IMR-90 (cell line): ENCODE measurements around the gene RPS6KL1. TPM values are rescaled to one million over a fixed set of nuclear protein-coding genes. Genes with fewer than 3 reads are reported as not detected.

Source experiments
- ATAC-seq: fragments of 200-7000 bp; cut with Tn5 transposase; 2 replicates; pipeline ENCODE4 v1.9.1; 2020; ENCODE audit warnings: low read depth, mild to moderate bottlenecking, moderate library complexity
- BruUV-seq: library from RNA; stranded (reverse); fragments of 400-500 nt; replicated peaks from 2 replicates; lab custom pipeline; 2021; lab: Mats Ljungman, UMichigan
- CTCF ChIA-PET: fragments of 300-600 bp; formaldehyde crosslinking; extraction: SDS; loops from one replicate; lab custom pipeline; 2021; ENCODE audit warnings: antibody characterized with exemption; lab: Yijun Ruan, JAX
- POLR2A ChIA-PET: fragments of 300-600 bp; sonication (Branson Sonifier 250); formaldehyde crosslinking; loops from one replicate; lab custom pipeline; 2022; ENCODE audit warnings: antibody characterized with exemption; ENCODE audit not compliant: unreplicated experiment; lab: Charles Lee
- DNase-seq: peaks from one replicate; pipeline ENCODE4 v3.0.0; 2013
- H2AFZ ChIP-seq: replicated peaks from 2 replicates; pipeline ENCODE3; 2013; ENCODE audit warnings: low read length, mild to moderate bottlenecking; ENCODE audit not compliant: poor library complexity
- H2AK5ac ChIP-seq: 2 replicates; pipeline ENCODE4 v1.6.1; 2013; ENCODE audit warnings: low read depth, low read length, inconsistent platforms
- H2AK9ac ChIP-seq: replicated peaks from 2 replicates; pipeline ENCODE3; 2013; ENCODE audit warnings: mild to moderate bottlenecking, low read depth, low read length, moderate library complexity; ENCODE audit not compliant: poor library complexity
- H2BK120ac ChIP-seq: 2 replicates; pipeline ENCODE4 v1.6.1; 2013; ENCODE audit warnings: low read depth, low read length, inconsistent platforms
- H2BK15ac ChIP-seq: 3 replicates; pipeline ENCODE4 v1.6.1; 2013; ENCODE audit warnings: low read depth, low read length, inconsistent platforms
- H2BK20ac ChIP-seq: 2 replicates; pipeline ENCODE4 v1.6.1; 2013; ENCODE audit warnings: low read depth, mild to moderate bottlenecking, inconsistent platforms, low read length, moderate library complexity
- H2BK5ac ChIP-seq: 2 replicates; pipeline ENCODE4 v1.6.1; 2013; ENCODE audit warnings: mild to moderate bottlenecking, low read depth, low read length, inconsistent platforms; ENCODE audit not compliant: poor library complexity, severe bottlenecking
- H3K14ac ChIP-seq: replicated peaks from 2 replicates; pipeline ENCODE4 v1.6.1; 2013; ENCODE audit warnings: low read depth, low read length, inconsistent platforms
- H3K18ac ChIP-seq: 2 replicates; pipeline ENCODE4 v1.6.1; 2013; ENCODE audit warnings: low read depth, low read length, control low read depth
- H3K23ac ChIP-seq: 2 replicates; pipeline ENCODE4 v1.6.1; 2013; ENCODE audit warnings: low read depth, low read length, inconsistent platforms
- H3K27ac ChIP-seq: 2 replicates; pipeline ENCODE4 v1.5.1; 2013; ENCODE audit warnings: mild to moderate bottlenecking, control low read depth, low read length; ENCODE audit not compliant: insufficient read depth
- H3K27me3 ChIP-seq: 2 replicates; pipeline ENCODE4 v1.6.1; 2013; ENCODE audit warnings: low read length; ENCODE audit not compliant: control insufficient read depth, insufficient read depth
- H3K36me3 ChIP-seq: 2 replicates; pipeline ENCODE4 v1.6.1; 2013; ENCODE audit warnings: low read length, mixed read lengths; ENCODE audit not compliant: control insufficient read depth, insufficient read depth
- H3K4ac ChIP-seq: 2 replicates; pipeline ENCODE4 v1.6.1; 2013; ENCODE audit warnings: low read depth, low read length, inconsistent platforms
- H3K4me1 ChIP-seq: 2 replicates; pipeline ENCODE4 v1.6.1; 2013; ENCODE audit warnings: low read length, mixed read lengths; ENCODE audit not compliant: control insufficient read depth, insufficient read depth
- H3K4me2 ChIP-seq: 2 replicates; pipeline ENCODE4 v1.6.1; 2013; ENCODE audit warnings: low read depth, mild to moderate bottlenecking, control low read depth, low read length, moderate library complexity
- H3K4me3 ChIP-seq: 2 replicates; pipeline ENCODE4 v1.5.1; 2013; ENCODE audit warnings: low read depth, mild to moderate bottlenecking, control low read depth, low read length, moderate library complexity; ENCODE audit not compliant: insufficient read depth
- H3K56ac ChIP-seq: 2 replicates; pipeline ENCODE4 v1.6.1; 2013; ENCODE audit warnings: low read length, inconsistent platforms; ENCODE audit not compliant: insufficient read depth; ENCODE audit errors: extremely low read depth
- H3K79me1 ChIP-seq, 2 experiments: 2 replicates each; pipeline ENCODE4 v1.6.1; 2013; ENCODE audit warnings: low read length in 2 of 2, inconsistent platforms in 1 of 2, low read depth in 1 of 2
- H3K9ac ChIP-seq: 2 replicates; pipeline ENCODE4 v1.6.1; 2013; ENCODE audit warnings: low read depth, low read length, control low read depth
- H3K9me1 ChIP-seq: 2 replicates; pipeline ENCODE4 v1.6.1; 2013; ENCODE audit warnings: low read length, inconsistent platforms; ENCODE audit not compliant: insufficient read depth
- H3K9me3 ChIP-seq: 2 replicates; pipeline ENCODE4 v1.6.1; 2013; ENCODE audit warnings: low read length; ENCODE audit not compliant: control insufficient read depth, insufficient read depth
- H4K20me1 ChIP-seq: 2 replicates; pipeline ENCODE4 v1.6.1; 2013; ENCODE audit warnings: low read length, inconsistent platforms; ENCODE audit not compliant: insufficient read depth
- H4K5ac ChIP-seq: 2 replicates; pipeline ENCODE4 v1.6.1; 2013; ENCODE audit warnings: mild to moderate bottlenecking, low read depth, low read length, control low read depth
- H4K8ac ChIP-seq, 2 experiments: 2 replicates each; pipeline ENCODE4 v1.6.1; 2013; ENCODE audit warnings: low read depth in 2 of 2, low read length in 2 of 2, control low read depth in 1 of 2, inconsistent platforms in 1 of 2
- H4K91ac ChIP-seq: 2 replicates; pipeline ENCODE4 v1.6.1; 2013; ENCODE audit warnings: low read depth, low read length, inconsistent platforms; ENCODE audit not compliant: insufficient read depth
- BHLHE40 ChIP-seq: fragments of 150-350 bp; IDR thresholded peaks from 2 replicates; pipeline ENCODE4 v1.6.1; 2016; ENCODE audit warnings: mild to moderate bottlenecking, low read depth, low read length
- CEBPB ChIP-seq: IDR thresholded peaks from 2 replicates; pipeline ENCODE4 v1.6.1; 2012; ENCODE audit warnings: low read depth, low read length, improper control_type of control experiment
- CHD1 ChIP-seq: IDR thresholded peaks from 2 replicates; pipeline ENCODE4 v1.6.1; 2012; ENCODE audit warnings: low read depth, low read length, improper control_type of control experiment
- FOS ChIP-seq: fragments of 150-350 bp; IDR thresholded peaks from 2 replicates; pipeline ENCODE4 v1.6.1; 2016; ENCODE audit warnings: low read depth, low read length
- MAFK ChIP-seq: IDR thresholded peaks from 2 replicates; pipeline ENCODE4 v1.6.1; 2012; ENCODE audit warnings: low read depth, low read length, improper control_type of control experiment
- MAZ ChIP-seq: IDR thresholded peaks from 2 replicates; pipeline ENCODE4 v1.6.1; 2012; ENCODE audit warnings: low read depth, mild to moderate bottlenecking, low read length, improper control_type of control experiment, moderate library complexity, borderline replicate concordance
- MXI1 ChIP-seq: IDR thresholded peaks from 2 replicates; pipeline ENCODE4 v1.6.1; 2012; ENCODE audit warnings: low read depth, mild to moderate bottlenecking, low read length, moderate library complexity, borderline replicate concordance
- NFE2L2 ChIP-seq: fragments of 150-350 bp; IDR thresholded peaks from 2 replicates; pipeline ENCODE4 v1.6.1; 2016; ENCODE audit warnings: low read depth, mild to moderate bottlenecking, low read length
- POLR2A ChIP-seq: IDR thresholded peaks from 2 replicates; pipeline ENCODE4 v1.6.1; 2012; ENCODE audit warnings: mild to moderate bottlenecking, low read depth, low read length
- RAD21 ChIP-seq: IDR thresholded peaks from 2 replicates; pipeline ENCODE4 v1.6.1; 2012; ENCODE audit warnings: low read length, improper control_type of control experiment
- RCOR1 ChIP-seq: IDR thresholded peaks from 2 replicates; pipeline ENCODE4 v1.6.1; 2012; ENCODE audit warnings: mild to moderate bottlenecking, low read length, improper control_type of control experiment; ENCODE audit not compliant: insufficient replicate concordance
- RFX5 ChIP-seq: IDR thresholded peaks from 2 replicates; pipeline ENCODE4 v1.8.0; 2012; ENCODE audit warnings: low read depth, mild to moderate bottlenecking, low read length, moderate library complexity
- SMC3 ChIP-seq: fragments of 150-350 bp; IDR thresholded peaks from 2 replicates; pipeline ENCODE4 v1.6.1; 2016; ENCODE audit warnings: low read depth, mild to moderate bottlenecking, antibody characterized with exemption, low read length, moderate library complexity
- whole genome bisulfite sequencing, 2 experiments: methylation state at CpG; one replicate each; pipeline versions ENCODE4 v1.1.5 to v1.1.7; 2013; ENCODE audit warnings: missing lambda C conversion rate in 2 of 2; ENCODE audit not compliant: insufficient read length in 1 of 2; ENCODE audit errors: extremely low coverage in 2 of 2; 5-methylcytosine and 5-hydroxymethylcytosine counted together
- dilution Hi-C: fragments of 300-500 bp; cut with HindIII; formaldehyde crosslinking; loops from one replicate; pipeline ENCODE4 v1.14.3; 2018; ENCODE audit warnings: low sequenced_read_pairs; ENCODE audit not compliant: unreplicated experiment
- in situ Hi-C: fragments of 300-500 bp; cut with MboI; formaldehyde crosslinking; loops from 3 replicates; pipeline ENCODE4 v1.14.3; 2019; ENCODE audit warnings: low sequenced_read_pairs, inconsistent platforms, mixed read lengths
- intact Hi-C: fragments of 100-400 bp; cut with micrococcal nuclease; formaldehyde crosslinking; loops from 2 replicates; pipeline ENCODE4 v1.10.0; 2022
- polyA plus RNA-seq, 3 experiments: library from polyadenylated mRNA; depleted of rRNA; stranded (reverse); fragments of >200 nt; gene quantifications; 2 replicates each; pipeline ENCODE4 v1.2.3, GENCODE V29; 2012; ENCODE audit warnings: low replicate concordance in 1 of 3
- total RNA-seq: library from RNA; depleted of rRNA; stranded (reverse); fragments of >200 nt; gene quantifications from 2 replicates; pipeline ENCODE4 v1.2.3, GENCODE V29; 2012
- TF ChIP-seq, protein P1 (sequence below): conservative IDR thresholded peaks from 2 replicates; pipeline ENCODE4 v1.5.1; 2012; ENCODE audit warnings: mild to moderate bottlenecking, low read depth, low read length, improper control_type of control experiment
- TF ChIP-seq, protein P2 (sequence below): fragments of 150-350 bp; IDR thresholded peaks from 2 replicates; pipeline ENCODE4 v1.6.1; 2017; ENCODE audit warnings: mild to moderate bottlenecking, antibody characterized with exemption, low read length, low read depth
- TF ChIP-seq, protein P3 (sequence below): fragments of 150-350 bp; IDR thresholded peaks from 2 replicates; pipeline ENCODE4 v1.6.1; 2016; ENCODE audit warnings: low read depth, mild to moderate bottlenecking, low read length, moderate library complexity, borderline replicate concordance

Gene RPS6KL1
- total and polyA plus RNA-seq, 2 of the 4 experiments (the other 2 are of a cell fraction) = 0.72 to 1.7 TPM

DNA sequence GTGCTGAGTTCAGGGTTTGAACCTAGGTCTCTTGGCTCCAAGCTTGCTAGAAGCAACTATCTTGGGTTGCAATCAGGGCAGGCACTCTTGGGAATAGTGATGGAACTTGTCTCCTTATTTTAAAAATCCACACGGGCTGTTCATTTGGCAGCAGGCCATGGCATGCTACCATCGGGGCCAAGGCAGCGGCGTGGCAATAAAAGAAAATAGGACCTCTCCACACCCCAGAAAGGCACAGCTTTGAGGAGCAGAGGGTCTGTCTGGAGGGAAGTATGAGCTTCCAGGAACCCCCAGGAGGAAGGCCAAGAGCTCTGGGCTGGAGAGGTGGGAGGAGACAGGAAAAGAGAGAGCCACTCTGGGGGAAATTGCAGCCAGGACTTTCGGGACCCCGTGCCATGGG, 15.3 kb downstream of the RPS6KL1 start:
- ChIA-PET CTCF (interaction anchor here (1.1 to 2.0 kb wide), 2 partner anchors 46 to 181 kb away, joined by 3 to 6 read pairs; no protein-coding TSS in a partner anchor), POLR2A (interaction anchor here (0.6 kb wide), 1 partner anchor 214 kb away, joined by 6 read pairs; no protein-coding TSS in a partner anchor)
- dilution Hi-C loops (no loop called here), intact Hi-C loops (no loop called here), in situ Hi-C loops (no loop called here)
- no CpG with 5 or more reads among the region's 6 CpGs for WGBS, 2 experiments
- H2AK9ac ChIP-seq = no peak overlapping the region
- no peak overlapping the region for H2BK5ac ChIP-seq
- BruUV-seq = no TSS peak
- no peak overlapping the region for H3K27ac ChIP-seq
- H3K9ac ChIP-seq = no peak overlapping the region
- peaks cover 11% of the 10 kb centered on the region for H3K36me3 ChIP-seq
- no peak overlapping the region for H2BK15ac ChIP-seq
- peaks cover 3% of the 10 kb centered on the region; the same call in 1 of the 2 replicates for H3K9me1 ChIP-seq
- no peaks in the 10 kb centered on the region for H3K27me3 ChIP-seq
- H4K5ac ChIP-seq = no peak overlapping the region
- H3K4me3 ChIP-seq = no peak overlapping the region
- H4K8ac ChIP-seq = no peak overlapping the region
- DNase-seq (no peak), ATAC-seq (no peak)
- no peaks in the 10 kb centered on the region; the same call in 1 of the 2 replicates for H3K4me1 ChIP-seq
- H4K91ac ChIP-seq = no peak overlapping the region
- H3K9me3 ChIP-seq = no peaks in the 10 kb centered on the region
- H3K79me1 ChIP-seq = no peaks in the 10 kb centered on the region
- H2BK20ac ChIP-seq = no peak overlapping the region
- no peak overlapping the region for H3K4ac ChIP-seq
- TF ChIP-seq SMC3 = no peak
- no peak for TF ChIP-seq POLR2A
- TF ChIP-seq, protein P1, sequence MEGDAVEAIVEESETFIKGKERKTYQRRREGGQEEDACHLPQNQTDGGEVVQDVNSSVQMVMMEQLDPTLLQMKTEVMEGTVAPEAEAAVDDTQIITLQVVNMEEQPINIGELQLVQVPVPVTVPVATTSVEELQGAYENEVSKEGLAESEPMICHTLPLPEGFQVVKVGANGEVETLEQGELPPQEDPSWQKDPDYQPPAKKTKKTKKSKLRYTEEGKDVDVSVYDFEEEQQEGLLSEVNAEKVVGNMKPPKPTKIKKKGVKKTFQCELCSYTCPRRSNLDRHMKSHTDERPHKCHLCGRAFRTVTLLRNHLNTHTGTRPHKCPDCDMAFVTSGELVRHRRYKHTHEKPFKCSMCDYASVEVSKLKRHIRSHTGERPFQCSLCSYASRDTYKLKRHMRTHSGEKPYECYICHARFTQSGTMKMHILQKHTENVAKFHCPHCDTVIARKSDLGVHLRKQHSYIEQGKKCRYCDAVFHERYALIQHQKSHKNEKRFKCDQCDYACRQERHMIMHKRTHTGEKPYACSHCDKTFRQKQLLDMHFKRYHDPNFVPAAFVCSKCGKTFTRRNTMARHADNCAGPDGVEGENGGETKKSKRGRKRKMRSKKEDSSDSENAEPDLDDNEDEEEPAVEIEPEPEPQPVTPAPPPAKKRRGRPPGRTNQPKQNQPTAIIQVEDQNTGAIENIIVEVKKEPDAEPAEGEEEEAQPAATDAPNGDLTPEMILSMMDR = no peak
- no peak for TF ChIP-seq RFX5
- no peak for TF ChIP-seq RAD21
- TF ChIP-seq, protein P2, sequence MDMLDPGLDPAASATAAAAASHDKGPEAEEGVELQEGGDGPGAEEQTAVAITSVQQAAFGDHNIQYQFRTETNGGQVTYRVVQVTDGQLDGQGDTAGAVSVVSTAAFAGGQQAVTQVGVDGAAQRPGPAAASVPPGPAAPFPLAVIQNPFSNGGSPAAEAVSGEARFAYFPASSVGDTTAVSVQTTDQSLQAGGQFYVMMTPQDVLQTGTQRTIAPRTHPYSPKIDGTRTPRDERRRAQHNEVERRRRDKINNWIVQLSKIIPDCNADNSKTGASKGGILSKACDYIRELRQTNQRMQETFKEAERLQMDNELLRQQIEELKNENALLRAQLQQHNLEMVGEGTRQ = no peak
- no peak for TF ChIP-seq FOS
- no peak for TF ChIP-seq CHD1
- TF ChIP-seq MAZ = no peak
- TF ChIP-seq RCOR1 = no peak
- TF ChIP-seq, protein P3, sequence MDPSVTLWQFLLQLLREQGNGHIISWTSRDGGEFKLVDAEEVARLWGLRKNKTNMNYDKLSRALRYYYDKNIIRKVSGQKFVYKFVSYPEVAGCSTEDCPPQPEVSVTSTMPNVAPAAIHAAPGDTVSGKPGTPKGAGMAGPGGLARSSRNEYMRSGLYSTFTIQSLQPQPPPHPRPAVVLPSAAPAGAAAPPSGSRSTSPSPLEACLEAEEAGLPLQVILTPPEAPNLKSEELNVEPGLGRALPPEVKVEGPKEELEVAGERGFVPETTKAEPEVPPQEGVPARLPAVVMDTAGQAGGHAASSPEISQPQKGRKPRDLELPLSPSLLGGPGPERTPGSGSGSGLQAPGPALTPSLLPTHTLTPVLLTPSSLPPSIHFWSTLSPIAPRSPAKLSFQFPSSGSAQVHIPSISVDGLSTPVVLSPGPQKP = no peak
- no peak for TF ChIP-seq MAFK
- no peak for TF ChIP-seq CEBPB
- no peak for TF ChIP-seq MXI1
- TF ChIP-seq NFE2L2 = no peak
- no peak for TF ChIP-seq BHLHE40
- no peak overlapping the region for H2BK120ac ChIP-seq
- H3K18ac ChIP-seq = no peak overlapping the region
- H2AK5ac ChIP-seq = no peak overlapping the region
- H2AFZ ChIP-seq = no peak overlapping the region
- no peak overlapping the region for H3K4me2 ChIP-seq
- H3K14ac ChIP-seq = no peak overlapping the region
- peak overlapping the region; percentile 52; the same call in 1 of the 2 replicates for H3K23ac ChIP-seq
- no peak overlapping the region for H3K56ac ChIP-seq
- H4K20me1 ChIP-seq = peaks cover 8% of the 10 kb centered on the region
